ENCODE measurements around the gene CSTB.

Gene CSTB

DNA sequence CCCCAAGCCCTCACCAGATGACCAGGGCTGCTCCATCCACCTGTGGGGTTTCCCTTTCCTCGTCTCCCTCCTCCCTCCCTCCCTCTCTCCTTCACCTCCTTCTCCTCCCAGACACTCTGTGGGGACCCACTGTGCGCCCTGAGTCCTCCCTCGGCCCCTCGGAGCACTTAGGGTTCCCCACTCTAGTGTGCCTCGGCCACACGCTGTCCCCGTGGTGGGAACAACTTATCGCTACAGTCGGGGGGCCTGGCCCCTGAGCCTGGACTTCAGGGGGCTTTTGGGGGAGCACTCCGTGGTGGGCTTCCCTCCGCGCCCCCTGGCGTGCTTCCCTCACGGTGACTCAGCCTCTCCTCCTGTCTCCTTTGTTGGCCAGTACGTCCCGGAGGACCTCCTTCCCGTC is 27.5 kb downstream of the CSTB start:
- no peaks in the 10 kb centered on the region for H3K9me3 Mint-ChIP-seq
- no peak overlapping the region for H3K27ac Mint-ChIP-seq
- peaks cover 62 to 69% of the 10 kb centered on the region in 2 donors for H3K36me3 Mint-ChIP-seq
- peaks cover 0 to 2% of the 10 kb centered on the region in 2 donors for H3K4me1 Mint-ChIP-seq
- no peak for ATAC-seq (replicated peaks)
- no peaks in the 10 kb centered on the region for H3K27me3 Mint-ChIP-seq
- H3K4me3 Mint-ChIP-seq: no peak overlapping the region
- no peak for DNase-seq

DNA sequence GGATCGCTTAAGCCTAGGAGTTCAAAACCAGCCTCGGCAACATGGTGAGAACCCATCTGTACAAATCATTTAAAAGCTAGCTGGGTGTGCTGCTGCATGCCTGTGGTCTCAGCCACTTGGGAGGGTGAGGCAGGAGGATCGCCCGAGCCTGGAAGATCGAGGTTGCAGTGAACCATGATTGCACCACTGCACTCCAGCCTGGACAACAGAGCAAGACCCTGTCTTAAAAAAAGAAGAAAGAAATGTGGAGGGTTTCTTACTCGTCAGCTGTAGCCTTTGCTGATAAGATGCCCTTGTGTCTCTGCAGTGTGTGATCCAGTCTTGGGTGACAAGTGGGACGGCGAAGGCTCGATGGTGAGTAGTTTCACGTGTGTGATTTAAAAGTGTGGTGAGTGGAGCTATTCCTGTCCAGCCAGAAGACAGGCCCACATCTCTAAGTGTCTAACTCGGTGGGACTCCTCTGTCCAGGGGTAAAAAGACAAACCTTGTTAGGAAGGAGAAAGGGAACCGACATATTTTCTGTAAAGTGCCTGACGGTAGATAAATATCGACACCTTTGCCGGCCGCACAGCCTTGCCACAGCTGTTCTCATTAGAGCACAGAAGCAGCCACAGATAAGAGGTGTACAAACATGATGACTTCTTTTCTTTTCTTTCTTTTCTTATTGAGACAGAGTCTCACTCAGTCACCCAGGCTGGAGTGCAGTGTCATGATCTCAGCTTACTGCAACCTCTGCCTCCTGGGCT is 30.2 kb downstream of the CSTB start:
- no peak overlapping the region for H3K27ac Mint-ChIP-seq
- DNase-seq: no peak

DNA sequence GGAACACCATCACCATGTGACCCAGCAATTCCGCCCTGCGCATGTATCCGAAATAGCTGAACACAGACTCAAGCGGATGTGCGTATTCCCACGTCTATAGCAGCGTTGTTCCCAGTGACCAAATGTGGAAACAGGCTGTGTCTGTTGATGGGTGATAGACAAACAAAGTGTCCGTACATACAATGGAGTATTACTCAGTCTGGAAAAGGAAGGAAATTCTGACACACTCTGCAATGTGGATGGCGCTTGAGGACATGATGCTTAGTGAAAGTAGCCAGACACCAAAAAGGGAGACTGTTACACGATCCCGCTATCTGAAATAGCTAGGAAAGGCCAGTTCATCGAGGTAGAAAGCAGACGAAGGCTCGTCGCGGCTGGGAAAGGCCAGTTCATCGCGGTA is 31.4 kb downstream of the CSTB start:
- no peak for DNase-seq
- H3K36me3 Mint-ChIP-seq: peaks cover 42 to 51% of the 10 kb centered on the region in 2 donors
- H3K9me3 Mint-ChIP-seq: no peaks in the 10 kb centered on the region
- peaks cover 5 to 11% of the 10 kb centered on the region in 2 donors for H3K4me1 Mint-ChIP-seq
- H3K27me3 Mint-ChIP-seq: no peaks in the 10 kb centered on the region
- no peak overlapping the region for H3K27ac Mint-ChIP-seq
- no peak for ATAC-seq (replicated peaks)
- H3K4me3 Mint-ChIP-seq: no peak overlapping the region

More for the DNA sequence above, 30.2 kb downstream of the CSTB start:
- ATAC-seq (replicated peaks): no peak
- peaks cover 46 to 55% of the 10 kb centered on the region in 2 donors for H3K36me3 Mint-ChIP-seq
- no peak overlapping the region for H3K4me3 Mint-ChIP-seq
- peaks cover under 1 to 2% of the 10 kb centered on the region in 2 donors for H3K4me1 Mint-ChIP-seq
- no peaks in the 10 kb centered on the region for H3K9me3 Mint-ChIP-seq
- H3K27me3 Mint-ChIP-seq: no peaks in the 10 kb centered on the region

- Mint-ChIP-seq H3K36me3 (peaks cover 43 to 54% of the 10 kb centered on the region in 2 donors), H3K4me3 (no peak overlapping the region), H3K9me3 (peaks cover 0 to 1% of the 10 kb centered on the region in 2 donors), H3K27ac (no peak overlapping the region), H3K4me1 (peaks cover 7 to 17% of the 10 kb centered on the region in 2 donors), H3K27me3 (no peaks in the 10 kb centered on the region)
- no peak for DNase-seq
- no peak for ATAC-seq (replicated peaks)
Observed at GRCh38 chr21:43743947-43744346, 32.2 kb downstream of the CSTB start.

GRCh38 chr21:43741423-43742096 is 34.5 kb downstream of the CSTB start:
- Mint-ChIP-seq H3K4me3 (no peak overlapping the region), H3K36me3 (peaks cover 35 to 49% of the 10 kb centered on the region in 2 donors), H3K27ac (no peak overlapping the region), H3K27me3 (no peaks in the 10 kb centered on the region), H3K9me3 (peaks cover 0 to 1% of the 10 kb centered on the region in 2 donors), H3K4me1 (peaks cover 7 to 23% of the 10 kb centered on the region in 2 donors)
- DNase-seq: no peak
- ATAC-seq (replicated peaks): no peak

- H3K9me3 Mint-ChIP-seq: peaks cover 0 to 1% of the 10 kb centered on the region in 2 donors
- no peaks in the 10 kb centered on the region for H3K27me3 Mint-ChIP-seq
- peak; percentile 61 to 64 for ATAC-seq (replicated peaks)
- H3K36me3 Mint-ChIP-seq: peaks cover 31 to 49% of the 10 kb centered on the region in 2 donors
- H3K4me3 Mint-ChIP-seq: peak overlapping the region; percentile 62 to 65
- DNase-seq: no peak
- H3K4me1 Mint-ChIP-seq: peaks cover 7 to 33% of the 10 kb centered on the region in 2 donors
- peak overlapping the region; percentile 81 for H3K27ac Mint-ChIP-seq
Observed at GRCh38 chr21:43740497-43741156, 35.5 kb downstream of the CSTB start.

GRCh38 chr21:43739621-43740435 is 36.3 kb downstream of the CSTB start:
- Mint-ChIP-seq H3K4me1 (peaks cover 7 to 33% of the 10 kb centered on the region in 2 donors), H3K9me3 (peaks cover 0 to 1% of the 10 kb centered on the region in 2 donors), H3K27ac (no peak overlapping the region), H3K27me3 (no peaks in the 10 kb centered on the region), H3K4me3 (no peak overlapping the region), H3K36me3 (peaks cover 27 to 41% of the 10 kb centered on the region in 2 donors)
- peak; percentile 36 to 57 for ATAC-seq (replicated peaks)
- no peak for DNase-seq

GRCh38 chr21:43737158-43737950 is 38.8 kb downstream of the CSTB start:
- H3K36me3 Mint-ChIP-seq: peaks cover 26 to 35% of the 10 kb centered on the region in 2 donors
- H3K4me1 Mint-ChIP-seq: peaks cover 13 to 41% of the 10 kb centered on the region in 2 donors

GRCh38 chr21:43736224-43736883 is 39.8 kb downstream of the CSTB start:
- Mint-ChIP-seq H3K27ac (no peak overlapping the region), H3K9me3 (peaks cover 0 to 1% of the 10 kb centered on the region in 2 donors), H3K36me3 (peaks cover 26 to 44% of the 10 kb centered on the region in 2 donors), H3K4me3 (no peak overlapping the region), H3K4me1 (peaks cover 17 to 44% of the 10 kb centered on the region in 2 donors), H3K27me3 (no peaks in the 10 kb centered on the region)
- DNase-seq (no peak), ATAC-seq (replicated peaks) (no peak)

More at GRCh38 chr21:43737158-43737950, 38.8 kb downstream of the CSTB start:
- Mint-ChIP-seq H3K9me3 (peaks cover 0 to 1% of the 10 kb centered on the region in 2 donors), H3K27me3 (no peaks in the 10 kb centered on the region), H3K4me3 (no peak overlapping the region), H3K27ac (no peak overlapping the region)
- no peak for DNase-seq
- ATAC-seq (replicated peaks): no peak

GRCh38 chr21:43735236-43736091 is 40.6 kb downstream of the CSTB start:
- peaks cover 0 to 1% of the 10 kb centered on the region in 2 donors for H3K9me3 Mint-ChIP-seq
- DNase-seq (no peak), ATAC-seq (replicated peaks) (no peak)
- peaks cover 23 to 42% of the 10 kb centered on the region in 2 donors for H3K36me3 Mint-ChIP-seq
- peaks cover 17 to 44% of the 10 kb centered on the region in 2 donors for H3K4me1 Mint-ChIP-seq
- H3K4me3 Mint-ChIP-seq: no peak overlapping the region
- no peak overlapping the region for H3K27ac Mint-ChIP-seq
- H3K27me3 Mint-ChIP-seq: no peaks in the 10 kb centered on the region

DNA sequence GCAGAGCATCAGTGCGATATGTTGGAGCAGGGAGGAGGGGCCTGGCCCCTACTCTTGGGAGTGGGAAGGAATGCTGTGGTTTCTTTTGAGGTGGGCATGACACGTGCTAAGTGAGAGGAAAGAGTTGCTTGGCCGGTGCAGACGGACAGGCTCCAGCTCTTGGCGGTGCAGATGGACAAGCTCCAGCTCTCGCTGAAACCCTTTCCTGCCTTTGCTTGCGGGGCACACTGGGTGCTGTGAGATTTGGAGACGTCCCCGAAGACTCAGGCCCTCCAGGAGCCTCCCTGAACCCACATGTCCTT is 41.2 kb downstream of the CSTB start:
- Mint-ChIP-seq H3K4me1 (peaks cover 17 to 38% of the 10 kb centered on the region in 2 donors), H3K27ac (no peak overlapping the region), H3K27me3 (no peaks in the 10 kb centered on the region), H3K4me3 (no peak overlapping the region), H3K9me3 (peaks cover 0 to 1% of the 10 kb centered on the region in 2 donors), H3K36me3 (peaks cover 23 to 41% of the 10 kb centered on the region in 2 donors)
- ATAC-seq (replicated peaks) (no peak), DNase-seq (no peak)
